T1000 (cell line): ENCODE measurements around the gene AHRR.
"Not testable (repeated sequence)": the region's sequence is repeated elsewhere in the genome, so short reads cannot be mapped to it uniquely, and the experiment has no call there.

Experiments used
- DNase-seq: peaks from one replicate; lab custom pipeline; 2025; ENCODE audit warnings: mixed read lengths; lab: John Stamatoyannopoulos, UW

Gene AHRR

GRCh38 chr5:395921-396530 is 74.5 kb downstream of the AHRR start:
- no peak for DNase-seq

- DNase-seq, result no peak
Measured at GRCh38 chr5:396531-396961, 75.0 kb downstream of the AHRR start.

GRCh38 chr5:398141-398474 is 76.6 kb downstream of the AHRR start:
- DNase-seq, result not testable (repeated sequence)

- DNase-seq, result no peak
Measured at GRCh38 chr5:398475-399295, 77.2 kb downstream of the AHRR start.

- DNase-seq, result peak; percentile 87
Measured at GRCh38 chr5:399296-400281, 78.1 kb downstream of the AHRR start.

- peak; percentile 44 for DNase-seq
Measured at GRCh38 chr5:400282-401145, 79.0 kb downstream of the AHRR start.

GRCh38 chr5:401146-402034 is 79.9 kb downstream of the AHRR start:
- DNase-seq, result no peak

- not testable (repeated sequence) for DNase-seq
Measured at GRCh38 chr5:402219-402614, 80.7 kb downstream of the AHRR start.

- no peak for DNase-seq
Measured at GRCh38 chr5:402615-403359, 81.3 kb downstream of the AHRR start.

GRCh38 chr5:403995-404394 is 82.5 kb downstream of the AHRR start:
- DNase-seq, result no peak

GRCh38 chr5:404666-405241 is 83.2 kb downstream of the AHRR start:
- no peak for DNase-seq

GRCh38 chr5:405421-405820 is 83.9 kb downstream of the AHRR start:
- no peak for DNase-seq

GRCh38 chr5:406041-406440 is 84.5 kb downstream of the AHRR start:
- DNase-seq, result no peak

- no peak for DNase-seq
Measured at GRCh38 chr5:407051-407450, 85.5 kb downstream of the AHRR start.

- DNase-seq, result no peak
Measured at GRCh38 chr5:407801-408268, 86.3 kb downstream of the AHRR start.

GRCh38 chr5:410911-411517 is 89.5 kb downstream of the AHRR start:
- DNase-seq, result no peak

- DNase-seq, result no peak
Measured at GRCh38 chr5:411728-412127, 90.2 kb downstream of the AHRR start.

GRCh38 chr5:414991-415927 is 93.7 kb downstream of the AHRR start:
- not testable (repeated sequence) for DNase-seq
